ENCODE results near the gene WAPL. TPM values are rescaled to one million over a fixed set of nuclear protein-coding genes. Genes with fewer than 3 reads are reported as not detected.

Gene WAPL
- total and polyA plus RNA-seq, 9 of the 15 experiments (the other 6 are each of a cell fraction or from before 2014, with no cell fraction given) = 14.3 to 36.4 (median 25.3) TPM

- TF ChIP-seq, protein P1, sequence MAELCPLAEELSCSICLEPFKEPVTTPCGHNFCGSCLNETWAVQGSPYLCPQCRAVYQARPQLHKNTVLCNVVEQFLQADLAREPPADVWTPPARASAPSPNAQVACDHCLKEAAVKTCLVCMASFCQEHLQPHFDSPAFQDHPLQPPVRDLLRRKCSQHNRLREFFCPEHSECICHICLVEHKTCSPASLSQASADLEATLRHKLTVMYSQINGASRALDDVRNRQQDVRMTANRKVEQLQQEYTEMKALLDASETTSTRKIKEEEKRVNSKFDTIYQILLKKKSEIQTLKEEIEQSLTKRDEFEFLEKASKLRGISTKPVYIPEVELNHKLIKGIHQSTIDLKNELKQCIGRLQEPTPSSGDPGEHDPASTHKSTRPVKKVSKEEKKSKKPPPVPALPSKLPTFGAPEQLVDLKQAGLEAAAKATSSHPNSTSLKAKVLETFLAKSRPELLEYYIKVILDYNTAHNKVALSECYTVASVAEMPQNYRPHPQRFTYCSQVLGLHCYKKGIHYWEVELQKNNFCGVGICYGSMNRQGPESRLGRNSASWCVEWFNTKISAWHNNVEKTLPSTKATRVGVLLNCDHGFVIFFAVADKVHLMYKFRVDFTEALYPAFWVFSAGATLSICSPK (IDR thresholded peaks at IDR 0.05; ENCODE audit: borderline replicate concordance) = no peak
- TF ChIP-seq ZNF75A (CRISPR knock-in tag; IDR thresholded peaks at IDR 0.05) = no peak
- TF ChIP-seq CREM (IDR thresholded peaks at IDR 0.05; ENCODE audit: low read depth) = peak; percentile 80
- TF ChIP-seq LARP7 (IDR thresholded peaks at IDR 0.05) = no peak
- TF ChIP-seq, protein P2, sequence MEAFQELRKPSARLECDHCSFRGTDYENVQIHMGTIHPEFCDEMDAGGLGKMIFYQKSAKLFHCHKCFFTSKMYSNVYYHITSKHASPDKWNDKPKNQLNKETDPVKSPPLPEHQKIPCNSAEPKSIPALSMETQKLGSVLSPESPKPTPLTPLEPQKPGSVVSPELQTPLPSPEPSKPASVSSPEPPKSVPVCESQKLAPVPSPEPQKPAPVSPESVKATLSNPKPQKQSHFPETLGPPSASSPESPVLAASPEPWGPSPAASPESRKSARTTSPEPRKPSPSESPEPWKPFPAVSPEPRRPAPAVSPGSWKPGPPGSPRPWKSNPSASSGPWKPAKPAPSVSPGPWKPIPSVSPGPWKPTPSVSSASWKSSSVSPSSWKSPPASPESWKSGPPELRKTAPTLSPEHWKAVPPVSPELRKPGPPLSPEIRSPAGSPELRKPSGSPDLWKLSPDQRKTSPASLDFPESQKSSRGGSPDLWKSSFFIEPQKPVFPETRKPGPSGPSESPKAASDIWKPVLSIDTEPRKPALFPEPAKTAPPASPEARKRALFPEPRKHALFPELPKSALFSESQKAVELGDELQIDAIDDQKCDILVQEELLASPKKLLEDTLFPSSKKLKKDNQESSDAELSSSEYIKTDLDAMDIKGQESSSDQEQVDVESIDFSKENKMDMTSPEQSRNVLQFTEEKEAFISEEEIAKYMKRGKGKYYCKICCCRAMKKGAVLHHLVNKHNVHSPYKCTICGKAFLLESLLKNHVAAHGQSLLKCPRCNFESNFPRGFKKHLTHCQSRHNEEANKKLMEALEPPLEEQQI (IDR thresholded peaks at IDR 0.05) = no peak
- no peak for TF ChIP-seq RBM14 (IDR thresholded peaks at IDR 0.05; ENCODE audit: borderline replicate concordance, insufficient read depth, low read depth, low read length)
- TF ChIP-seq RBM39 (optimal IDR thresholded peaks at IDR 0.05; ENCODE audit: low read depth, low read length) = no peak
- no peak for TF ChIP-seq HES1 (IDR thresholded peaks at IDR 0.05; ENCODE audit: low read depth)
- no peak for TF ChIP-seq GABPB1 (CRISPR knock-in tag; IDR thresholded peaks at IDR 0.05)
- TF ChIP-seq GTF2E2 (tag; IDR thresholded peaks at IDR 0.05) = no peak
- TF ChIP-seq, protein P3, sequence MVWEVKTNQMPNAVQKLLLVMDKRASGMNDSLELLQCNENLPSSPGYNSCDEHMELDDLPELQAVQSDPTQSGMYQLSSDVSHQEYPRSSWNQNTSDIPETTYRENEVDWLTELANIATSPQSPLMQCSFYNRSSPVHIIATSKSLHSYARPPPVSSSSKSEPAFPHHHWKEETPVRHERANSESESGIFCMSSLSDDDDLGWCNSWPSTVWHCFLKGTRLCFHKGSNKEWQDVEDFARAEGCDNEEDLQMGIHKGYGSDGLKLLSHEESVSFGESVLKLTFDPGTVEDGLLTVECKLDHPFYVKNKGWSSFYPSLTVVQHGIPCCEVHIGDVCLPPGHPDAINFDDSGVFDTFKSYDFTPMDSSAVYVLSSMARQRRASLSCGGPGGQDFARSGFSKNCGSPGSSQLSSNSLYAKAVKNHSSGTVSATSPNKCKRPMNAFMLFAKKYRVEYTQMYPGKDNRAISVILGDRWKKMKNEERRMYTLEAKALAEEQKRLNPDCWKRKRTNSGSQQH (CRISPR knock-in tag; IDR thresholded peaks at IDR 0.05) = no peak
- no peak for TF ChIP-seq SFPQ (IDR thresholded peaks at IDR 0.05; ENCODE audit: low read depth, low read length)
- TF ChIP-seq HDAC6 (IDR thresholded peaks at IDR 0.05; ENCODE audit: low read depth, low read length) = no peak
- TF ChIP-seq GTF3C2 (IDR thresholded peaks at IDR 0.05; ENCODE audit: borderline replicate concordance, extremely low read depth, insufficient read length) = no peak
- peak; percentile 29; the same call in 1 of the 2 replicates for TF ChIP-seq SMARCA4 (IDR thresholded peaks at IDR 0.05)
These were observed at the start of gene WAPL (continued) for GRCh38 chr10:86521678-86522509.

All from K562 (cell line).